Endothelial cell of umbilical vein (primary cell): ENCODE results near the gene SEZ6L. TPM values are rescaled to one million over a fixed set of nuclear protein-coding genes. Genes with fewer than 3 reads are reported as not detected.

Experiments used
- BruUV-seq: library from RNA; stranded (reverse); fragments of 400-500 nt; replicated peaks from 2 replicates; lab custom pipeline; 2021; lab: Mats Ljungman, UMichigan
- CTCF ChIA-PET: fragments of 300-600, 350-600 bp; sonication (Branson Sonifier 250); formaldehyde crosslinking; loops from one replicate; lab custom pipeline; 2021; ENCODE audit warnings: antibody characterized with exemption, inconsistent platforms; lab: Charles Lee
- POLR2A ChIA-PET: fragments of 300-600, 350-600 bp; sonication (Branson Sonifier 250); formaldehyde crosslinking; loops from one replicate; lab custom pipeline; 2021; ENCODE audit warnings: antibody characterized with exemption, inconsistent platforms; lab: Charles Lee
- DNase-seq: peaks from one replicate; pipeline ENCODE4 v3.0.0-alpha.2; 2011; ENCODE audit warnings: low read depth, low spot score
- FAIRE-seq: peaks from 2 replicates; lab custom pipeline; 2011; peaks lifted over from hg19 to GRCh38; lab: Jason Lieb, UNC
- H2AFZ ChIP-seq: 2 replicates; pipeline ENCODE4 v1.6.0; 2012; ENCODE audit warnings: low read depth, low read length, control low read depth, inconsistent platforms
- H3K27ac ChIP-seq: 2 replicates; pipeline ENCODE4 v1.5.1; 2011; ENCODE audit warnings: low read depth, mild to moderate bottlenecking, control low read depth, low read length, moderate library complexity; ENCODE audit not compliant: insufficient read depth
- H3K27me3 ChIP-seq, 2 experiments: 2 replicates each; pipeline versions ENCODE4 v1.6.0 to v1.6.1; 2011; ENCODE audit warnings: low read length in 2 of 2, mixed read lengths in 1 of 2; ENCODE audit not compliant: control insufficient read depth in 2 of 2, insufficient read depth in 2 of 2
- H3K36me3 ChIP-seq, 2 experiments: 2 replicates in 1 of 2; 3 replicates in 1 of 2; pipeline ENCODE4 v1.5.1; 2011; ENCODE audit warnings: low read length in 2 of 2, mild to moderate bottlenecking in 1 of 2, moderate library complexity in 1 of 2; ENCODE audit not compliant: control insufficient read depth in 2 of 2, insufficient read depth in 2 of 2; ENCODE audit errors: extremely low read depth in 1 of 2
- H3K4me1 ChIP-seq: 3 replicates; pipeline ENCODE4 v1.5.1; 2011; ENCODE audit warnings: mild to moderate bottlenecking, low read length; ENCODE audit not compliant: control insufficient read depth, insufficient read depth; ENCODE audit errors: extremely low read depth
- H3K4me2 ChIP-seq: 2 replicates; pipeline ENCODE4 v1.6.1; 2011; ENCODE audit warnings: low read length, control low read depth, mixed read lengths; ENCODE audit not compliant: insufficient read depth
- H3K4me3 ChIP-seq, 3 experiments: fragments of 200-600 bp in 1 of 3; sonication (generic), shearing (Covaris generic) in 1 of 3; replicated peaks in 1 of 3; 2 replicates each; pipeline ENCODE4 v1.5.1; 2011 to 2016; ENCODE audit warnings: control low read depth in 3 of 3, low read length in 3 of 3, mild to moderate bottlenecking in 2 of 3, inconsistent platforms in 1 of 3, low read depth in 1 of 3, moderate library complexity in 1 of 3; ENCODE audit not compliant: insufficient read depth in 1 of 3
- H3K79me2 ChIP-seq: 2 replicates; pipeline ENCODE4 v1.6.0; 2012; ENCODE audit warnings: low read length, inconsistent platforms; ENCODE audit not compliant: control insufficient read depth, insufficient read depth
- H3K9ac ChIP-seq: replicated peaks from 2 replicates; pipeline ENCODE3; 2011; ENCODE audit warnings: low read length, control low read depth; ENCODE audit not compliant: insufficient read depth; ENCODE audit errors: extremely low read depth
- H3K9me1 ChIP-seq: replicated peaks from 3 replicates; pipeline ENCODE4 v1.6.0; 2011; ENCODE audit warnings: mild to moderate bottlenecking, low read length; ENCODE audit not compliant: control insufficient read depth, insufficient read depth; ENCODE audit errors: extremely low read depth
- H3K9me3 ChIP-seq: replicated peaks from 2 replicates; pipeline ENCODE4 v1.5.1; 2012; ENCODE audit warnings: low read length, inconsistent platforms; ENCODE audit not compliant: control insufficient read depth, insufficient read depth
- H4K20me1 ChIP-seq: replicated peaks from 2 replicates; pipeline ENCODE3; 2011; ENCODE audit warnings: mild to moderate bottlenecking, low read length; ENCODE audit not compliant: control insufficient read depth, insufficient read depth; ENCODE audit errors: extremely low read depth
- CTCF ChIP-seq, 2 donors: IDR thresholded peaks; 1 replicate in 1 of 2; 2 replicates in 1 of 2; pipeline ENCODE4 v1.5.1; 2011; ENCODE audit warnings: low read length in 2 of 2, mild to moderate bottlenecking in 2 of 2, moderate library complexity in 2 of 2, control low read depth in 1 of 2, inconsistent platforms in 1 of 2, low read depth in 1 of 2; ENCODE audit not compliant: insufficient read depth in 1 of 2; ENCODE audit errors: extremely low read depth in 1 of 2
- EZH2 ChIP-seq: IDR thresholded peaks from 2 replicates; pipeline ENCODE4 v1.6.1; 2012; ENCODE audit warnings: borderline replicate concordance, low read depth, mild to moderate bottlenecking, moderate library complexity, low read length, inconsistent platforms; ENCODE audit not compliant: severe bottlenecking
- FOS ChIP-seq: IDR thresholded peaks from 2 replicates; pipeline ENCODE4 v1.6.1; 2011; ENCODE audit warnings: mild to moderate bottlenecking, low read length, moderate library complexity, borderline replicate concordance; ENCODE audit not compliant: insufficient read depth
- GATA2 ChIP-seq: IDR thresholded peaks from 2 replicates; pipeline ENCODE4 v1.7.0; 2011; ENCODE audit warnings: low read depth, mild to moderate bottlenecking, moderate library complexity, mixed read lengths, low read length; ENCODE audit not compliant: insufficient read length, insufficient read depth
- JUN ChIP-seq: IDR thresholded peaks from 2 replicates; pipeline ENCODE4 v1.6.1; 2011; ENCODE audit warnings: borderline replicate concordance, low read depth; ENCODE audit not compliant: insufficient read length, insufficient read depth
- MAX ChIP-seq: IDR thresholded peaks from 2 replicates; pipeline ENCODE4 v1.6.1; 2011; ENCODE audit not compliant: insufficient read depth, insufficient read length
- MYC ChIP-seq: IDR thresholded peaks from one replicate; pipeline ENCODE4 v1.6.1; 2011; ENCODE audit warnings: mild to moderate bottlenecking, low read depth, low read length
- POLR2A ChIP-seq: IDR thresholded peaks from 2 replicates; pipeline ENCODE4 v1.6.1; 2012; ENCODE audit warnings: low read depth, mild to moderate bottlenecking, control low read depth, low read length
- POLR2AphosphoS5 ChIP-seq: IDR thresholded peaks from 2 replicates; pipeline ENCODE4 v1.6.1; 2012; ENCODE audit warnings: low read depth, mild to moderate bottlenecking, control low read depth, low read length, moderate library complexity; ENCODE audit not compliant: insufficient read depth
- dilution Hi-C: fragments of 300-500 bp; cut with MboI; formaldehyde crosslinking; loops from one replicate; pipeline ENCODE4 v1.15.0; 2019; ENCODE audit warnings: low sequenced_read_pairs; ENCODE audit not compliant: extremely low pct_ligation_motif_present
- intact Hi-C: fragments of 100-400 bp; cut with micrococcal nuclease; formaldehyde crosslinking; loops from one replicate; pipeline ENCODE4 v1.10.0; 2022
- polyA plus RNA-seq, 4 experiments: library from polyadenylated mRNA; depleted of rRNA in 3 of 4; stranded (reverse) in 3 of 4; unstranded in 1 of 4; fragments of >200 nt; gene quantifications; 2 replicates each; pipeline versions ENCODE4 v1.2.1 to v1.2.3, GENCODE V29; 2011 to 2012; ENCODE audit warnings: missing spikeins in 1 of 4
- total RNA-seq: library from RNA; stranded (reverse); gene quantifications from 2 replicates; pipeline ENCODE4 v1.2.3, GENCODE V29; 2021

Gene SEZ6L
- total and polyA plus RNA-seq, 2 donors (not counting 3 experiments of a cell fraction or from before 2014, with no cell fraction given): not detected

GRCh38 chr22:26162926-26163325, 6.3 kb upstream of the SEZ6L start:
- ChIA-PET CTCF (no interaction called here), POLR2A (no interaction called here)
- H3K79me2 ChIP-seq: no peaks in the 10 kb centered on the region
- no peak overlapping the region for H3K27ac ChIP-seq
- no peak overlapping the region for H2AFZ ChIP-seq
- H3K4me2 ChIP-seq: no peak overlapping the region
- intact Hi-C loops: no loop called here
- no peaks in the 10 kb centered on the region for H3K4me1 ChIP-seq
- no peak overlapping the region for H3K4me3 ChIP-seq
- no TSS peak for BruUV-seq
- no peaks in the 10 kb centered on the region for H3K9me3 ChIP-seq
- H3K9ac ChIP-seq: no peak overlapping the region
- FAIRE-seq (no peak), DNase-seq (no peak)
- dilution Hi-C loops: no loop called here
- TF ChIP-seq FOS (no peak), MAX (no peak), POLR2AphosphoS5 (no peak), MYC (no peak), EZH2 (no peak), GATA2 (no peak), POLR2A (no peak), CTCF (IDR thresholded peaks at IDR 0.05; ENCODE audit: extremely low read depth in 1 of 2, insufficient read depth in 1 of 2, low read depth in 1 of 2, low read length in 2 of 2) (no peak), JUN (no peak)
- no peaks in the 10 kb centered on the region for H3K36me3 ChIP-seq
- H4K20me1 ChIP-seq: no peaks in the 10 kb centered on the region
- no peaks in the 10 kb centered on the region for H3K27me3 ChIP-seq
- H3K9me1 ChIP-seq: no peaks in the 10 kb centered on the region
